Activated T-cell treated with anti-CD3 and anti-CD28 coated beads, Interleukin-2, amount 50 U/mL, for 48 hours (primary cell): ENCODE results near the gene ZNF800.

Experiments
- DNase-seq, 2 experiments: peaks; one replicate each; pipeline ENCODE4 v3.0.0-alpha.2; 2020

Gene ZNF800

DNA sequence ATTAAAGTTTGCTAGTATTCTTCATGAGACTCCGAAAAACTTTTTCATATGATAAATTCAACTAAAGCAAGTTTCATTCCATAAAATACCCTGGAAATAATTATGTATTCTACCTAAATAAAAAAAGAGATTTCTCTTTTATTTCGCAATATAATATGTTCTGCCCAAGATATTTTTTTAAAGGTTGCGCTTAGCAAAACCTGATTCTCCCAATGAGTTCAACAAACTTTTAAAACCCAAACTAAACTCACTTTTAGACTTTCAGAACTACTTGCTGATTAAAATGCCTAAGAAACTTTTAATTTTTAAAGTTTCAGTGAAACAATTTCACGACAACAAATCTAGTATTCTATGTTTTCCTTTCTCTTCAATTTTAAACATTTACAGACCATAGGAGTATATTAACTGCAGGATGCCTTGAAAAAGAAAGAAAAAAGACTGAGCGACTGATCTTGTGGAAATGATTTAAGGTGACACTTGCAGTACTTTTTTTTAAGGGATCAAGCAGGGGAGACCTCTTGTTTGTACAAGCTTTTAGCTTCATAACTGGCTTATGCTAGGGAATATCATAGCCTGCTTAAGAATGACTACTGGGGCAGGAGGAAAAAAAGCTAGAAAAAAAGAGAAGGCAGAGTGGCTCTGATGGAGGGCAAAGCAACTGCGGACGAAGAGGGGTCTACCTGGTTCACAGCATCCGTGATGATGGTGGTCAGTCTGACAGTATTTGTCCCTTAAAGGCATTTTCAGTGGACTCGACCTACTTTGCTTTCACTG lies 1.5 kb downstream of the ZNF800 start:
- no peak for DNase-seq

GRCh38 chr7:127390186-127390816 lies 2.2 kb downstream of the ZNF800 start:
- DNase-seq = no peak

DNA sequence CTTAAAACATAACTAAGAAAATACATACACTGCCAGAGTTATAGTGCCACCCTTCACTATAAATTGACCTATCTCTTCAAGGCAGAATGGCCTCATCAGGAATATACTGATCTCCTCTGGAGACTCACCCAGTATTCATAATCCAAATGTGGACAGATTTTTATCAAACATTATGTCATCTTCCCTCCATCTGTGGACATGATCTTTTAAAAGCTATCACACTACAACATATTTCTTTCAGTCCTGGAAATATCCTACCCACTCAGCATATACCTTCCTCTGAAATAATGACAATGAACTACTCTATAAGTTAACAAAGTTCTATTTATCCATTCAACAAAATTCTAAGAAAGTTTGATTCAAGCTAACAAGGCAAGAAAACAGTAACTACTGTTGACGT lies 3.2 kb downstream of the ZNF800 start:
- no peak for DNase-seq

GRCh38 chr7:127387974-127388373 lies 4.5 kb downstream of the ZNF800 start:
- DNase-seq = no peak

DNA sequence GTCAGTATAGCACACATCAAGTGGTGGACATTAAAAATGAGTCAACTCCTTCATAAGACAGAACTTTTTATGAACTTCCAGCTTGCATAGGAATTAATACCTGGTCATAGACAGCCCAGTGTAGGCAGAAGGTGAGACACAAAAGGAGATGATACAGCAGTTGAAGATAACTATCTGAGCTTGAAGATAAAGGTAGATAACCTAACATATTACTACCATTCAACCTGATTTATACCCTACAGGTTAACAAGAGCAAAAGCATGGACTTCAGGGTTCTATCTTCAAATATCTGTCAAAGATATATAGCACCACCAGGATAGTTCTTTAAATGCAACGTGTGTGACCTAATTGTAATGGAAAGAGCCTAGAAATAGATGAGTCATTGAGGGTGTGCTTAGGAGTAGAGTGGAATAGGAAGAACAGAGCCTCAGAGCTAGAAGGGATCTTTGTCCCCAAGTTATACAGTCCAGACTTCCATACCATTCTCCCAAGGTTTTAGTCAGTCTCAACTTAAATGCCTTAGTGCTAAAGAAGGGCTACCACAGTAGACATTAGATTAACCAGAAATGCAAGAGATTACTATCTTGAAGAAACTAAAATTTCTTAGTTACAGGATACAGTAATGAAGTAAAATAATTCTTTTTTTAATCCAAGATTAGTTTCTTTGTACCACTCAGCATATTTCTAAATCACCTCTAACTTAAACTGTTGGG lies 9.2 kb downstream of the ZNF800 start:
- no peak for DNase-seq

DNA sequence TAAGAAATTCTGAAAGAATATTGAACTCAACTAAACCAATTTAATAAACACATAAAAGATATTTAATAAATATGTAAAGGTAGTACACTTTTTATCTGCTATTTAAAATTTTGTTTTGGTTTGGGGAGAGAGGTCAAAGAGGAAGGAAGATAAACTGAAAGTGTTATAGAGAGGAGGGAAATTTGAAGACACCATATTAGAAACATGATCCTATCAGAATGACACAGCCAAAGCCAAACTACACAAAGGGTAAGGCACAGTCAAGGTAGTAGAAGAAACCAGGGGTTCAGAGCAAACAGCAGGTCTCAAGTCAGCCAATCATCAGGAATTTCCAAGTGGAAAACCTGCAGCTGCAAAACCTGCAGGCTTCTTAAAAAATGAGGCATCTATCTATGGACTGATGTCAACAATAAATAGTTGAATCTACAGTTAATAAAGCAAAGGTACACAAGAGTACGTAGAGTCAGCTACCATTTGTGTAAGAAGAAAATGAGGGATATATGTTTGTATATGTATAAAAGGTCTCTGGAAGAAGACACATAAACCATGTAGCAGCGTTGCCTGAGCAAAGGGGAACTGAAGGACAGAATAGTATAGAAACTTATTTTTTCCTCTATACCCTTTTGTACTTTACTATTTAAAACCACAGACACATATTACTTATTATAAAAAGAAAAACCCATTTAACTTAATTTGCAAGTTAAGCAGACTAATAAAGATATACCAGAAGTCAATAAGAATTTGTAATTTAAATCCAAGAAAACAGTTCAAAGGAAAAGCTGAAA lies 10.0 kb downstream of the ZNF800 start:
- no peak for DNase-seq

GRCh38 chr7:127380479-127380878 lies 12.0 kb downstream of the ZNF800 start:
- no peak for DNase-seq

DNA sequence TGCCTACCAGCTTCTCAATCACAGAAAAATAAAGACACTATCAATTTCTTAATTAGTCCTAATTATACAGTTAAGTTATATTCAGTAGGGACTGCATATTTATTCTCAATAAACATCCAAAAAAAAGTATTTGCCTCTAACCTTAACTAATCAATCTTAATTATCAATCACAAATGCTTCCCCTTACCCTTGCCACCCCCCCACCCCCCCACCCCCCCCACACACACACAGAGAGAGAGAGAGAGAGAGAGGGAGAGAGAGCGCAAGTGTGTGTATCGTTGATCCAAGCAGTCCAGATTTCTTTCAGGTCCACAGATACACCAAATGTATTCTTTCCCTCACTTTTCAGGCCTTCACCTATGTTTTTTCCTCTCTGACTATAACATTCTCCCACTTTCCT lies 12.9 kb downstream of the ZNF800 start:
- no peak for DNase-seq

GRCh38 chr7:127378537-127378936 lies 14.0 kb downstream of the ZNF800 start:
- no peak for DNase-seq

DNA sequence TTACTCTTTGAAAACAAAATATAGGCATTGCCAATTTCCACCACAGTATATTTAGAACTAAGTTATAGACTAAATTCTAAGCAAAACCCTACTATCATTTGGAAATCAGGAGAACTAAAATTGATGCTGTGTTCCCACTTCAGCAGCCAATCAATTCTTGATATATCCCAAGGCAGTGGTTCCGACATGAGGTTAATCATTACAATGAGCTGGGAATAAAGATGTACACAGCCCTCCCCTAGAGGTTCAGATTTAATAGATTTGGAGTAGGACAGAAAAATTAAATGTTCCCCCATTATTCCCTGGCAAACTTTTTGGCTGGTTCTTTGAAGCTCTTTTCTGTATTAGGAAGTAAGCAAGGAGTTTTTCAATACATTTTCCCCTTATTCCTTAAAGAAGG lies 15.1 kb downstream of the ZNF800 start:
- DNase-seq = no peak

DNA sequence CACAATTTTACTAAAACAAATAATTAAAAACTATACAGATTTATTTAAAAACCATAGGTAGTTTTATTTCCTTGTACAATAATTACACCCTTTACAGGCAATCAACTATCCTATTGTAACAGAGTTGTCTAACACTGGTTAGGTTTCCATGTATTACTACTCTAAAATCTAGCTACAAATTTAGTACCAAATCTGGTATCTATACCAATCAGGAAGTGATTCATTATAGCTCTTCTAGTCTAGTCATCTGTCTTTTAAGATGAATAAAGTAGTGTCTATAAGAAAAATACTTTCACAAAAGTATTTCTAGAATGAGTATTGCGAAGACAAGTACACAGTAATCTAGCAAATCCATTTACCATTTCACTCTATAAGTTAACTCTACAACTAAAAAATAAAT lies 16.9 kb downstream of the ZNF800 start:
- no peak for DNase-seq

DNA sequence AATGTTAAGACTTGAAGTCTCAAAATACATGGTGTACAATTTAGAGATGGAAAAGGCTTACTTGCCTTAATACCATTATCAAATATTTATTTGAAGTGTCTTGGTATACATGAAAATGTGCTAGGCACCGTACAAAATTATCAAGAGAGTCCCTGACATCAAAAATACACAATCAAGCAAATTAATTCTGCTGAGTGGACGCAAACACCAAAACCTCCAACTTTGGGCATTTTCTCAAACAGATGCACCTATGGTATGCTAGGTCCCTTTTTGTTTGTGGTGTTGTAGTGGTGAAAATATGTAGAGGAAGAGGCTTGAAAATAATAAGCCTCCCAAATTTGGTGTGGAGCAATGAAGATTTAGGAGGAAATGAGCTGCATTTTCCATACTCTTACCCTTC lies 24.8 kb downstream of the ZNF800 start:
- DNase-seq = no peak

DNA sequence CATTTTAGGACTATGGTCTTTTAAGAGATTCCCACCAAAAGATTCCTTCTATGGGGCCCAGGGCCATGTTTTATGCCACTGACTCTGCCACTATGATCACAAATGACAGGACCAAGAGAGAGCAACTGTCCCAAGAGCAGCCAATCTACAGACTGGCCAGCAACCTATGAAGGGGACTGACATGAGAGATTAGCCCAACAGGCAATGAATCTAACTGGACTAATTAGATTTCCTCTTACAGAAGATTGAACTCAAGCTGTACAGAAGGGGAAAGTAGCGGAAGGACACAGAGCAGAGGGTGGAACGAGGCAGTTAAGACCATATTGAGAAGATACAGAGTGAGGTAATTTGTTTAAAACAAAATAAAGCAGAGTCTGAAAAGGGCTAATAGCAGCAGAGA lies 25.8 kb downstream of the ZNF800 start:
- DNase-seq = no peak

GRCh38 chr7:127365957-127366315 lies 26.6 kb downstream of the ZNF800 start:
- no peak for DNase-seq

- DNase-seq = no peak
Observed at GRCh38 chr7:127365164-127365956, 27.1 kb downstream of the ZNF800 start.

- no peak for DNase-seq
Observed at GRCh38 chr7:127362364-127363027, 30.0 kb downstream of the ZNF800 start.

DNA sequence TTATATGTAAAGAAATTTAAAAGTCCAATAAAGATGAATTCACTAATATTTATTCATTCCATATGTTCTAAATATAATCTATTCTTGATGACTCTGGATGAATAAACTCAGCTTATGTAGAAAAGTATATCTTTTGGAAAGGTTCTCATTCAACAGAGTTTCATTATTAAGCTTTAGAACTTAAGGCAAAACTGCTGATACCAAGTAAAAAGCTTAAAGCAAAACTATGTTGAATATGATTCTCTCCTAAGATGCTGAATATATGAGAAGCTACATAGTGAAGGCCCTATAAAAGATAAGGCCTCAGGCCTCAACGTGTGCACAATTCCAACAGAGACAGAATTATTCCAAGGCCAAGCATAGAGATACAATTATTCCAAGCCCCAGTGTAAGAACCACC lies 30.8 kb downstream of the ZNF800 start:
- no peak for DNase-seq

- no peak for DNase-seq
Observed at GRCh38 chr7:127359011-127359410, 33.5 kb downstream of the ZNF800 start.

GRCh38 chr7:127353897-127354296 lies 38.6 kb downstream of the ZNF800 start:
- DNase-seq = no peak

DNA sequence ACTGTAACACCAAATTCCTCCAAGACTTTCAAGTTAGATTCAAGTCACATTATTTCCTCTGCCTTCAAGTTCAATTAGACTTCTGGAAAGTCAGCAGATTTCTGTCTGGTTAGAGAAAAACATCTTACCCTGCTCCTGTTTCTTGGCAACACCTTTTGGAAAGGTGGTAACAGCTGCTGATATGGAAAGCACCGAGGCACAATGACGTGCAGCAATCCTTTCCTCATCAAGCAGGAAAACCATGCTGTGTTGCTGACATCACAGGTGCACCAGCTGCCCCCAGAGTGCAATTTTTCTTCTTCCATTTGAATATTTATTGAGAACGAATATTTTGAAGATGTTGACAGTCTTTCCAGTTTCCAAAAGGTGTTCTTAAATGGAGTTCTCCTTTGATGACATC lies 41.9 kb downstream of the ZNF800 start:
- no peak for DNase-seq

- no peak for DNase-seq
Observed at GRCh38 chr7:127349881-127350280, 42.6 kb downstream of the ZNF800 start.

DNA sequence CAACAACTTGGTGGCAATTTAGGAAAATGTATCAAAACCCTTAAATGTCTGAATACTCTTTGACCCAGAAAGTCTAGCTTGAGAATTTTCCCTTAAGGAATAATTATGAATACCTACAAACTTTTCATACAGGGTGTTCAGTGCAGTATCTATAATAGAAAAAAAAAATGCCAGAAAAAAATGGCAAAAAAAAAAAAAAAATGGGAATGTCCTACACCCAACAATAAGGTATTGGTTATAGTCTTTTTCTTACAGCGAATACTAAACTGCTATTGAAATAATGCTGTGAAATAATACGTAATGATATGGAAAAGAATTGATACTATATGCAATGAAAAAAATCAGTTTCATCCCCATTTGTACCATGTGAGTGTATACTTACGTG lies 44.3 kb downstream of the ZNF800 start:
- no peak for DNase-seq
